ENCODE measurements around the gene GPRIN3.

- TF ChIP-seq CTCF (IDR thresholded peaks at IDR 0.05; ENCODE audit: borderline replicate concordance, extremely low read depth, low read length, poor library complexity, severe bottlenecking), result no peak
- TF ChIP-seq EZH2 (IDR thresholded peaks at IDR 0.05; ENCODE audit: borderline replicate concordance, low read depth, low read length, severe bottlenecking), result no peak
Observed at GRCh38 chr4:89276296-89276695, 31.3 kb downstream of the GPRIN3 start.

Measured in DND-41 (cell line).